ENCODE results near the gene THSD1. TPM values are rescaled to one million over a fixed set of nuclear protein-coding genes. Genes with fewer than 3 reads are reported as not detected.

The THSD1 gene
- total and polyA plus RNA-seq, 10 of the 15 experiments (the other 5 are each of a cell fraction or from before 2014, with no cell fraction given) = 0.03 to 0.20 (median 0.13) TPM; not detected in 2

GRCh38 chr13:52428295-52428694 lies 22.3 kb upstream of the THSD1 start:
- FAIRE-seq = no peak
- no peak for ATAC-seq
- H3K27me3 ChIP-seq (replicated peaks in 1 of 2; ENCODE audit: control insufficient read depth in 2 of 2, insufficient read depth in 2 of 2, low read length in 1 of 2) = no peaks in the 10 kb centered on the region
- POLR2A ChIA-PET = no interaction called here
- TF ChIP-seq YY1 (IDR thresholded peaks at IDR 0.05; ENCODE audit: low read depth, low read length) (no peak), ESRRA (IDR thresholded peaks at IDR 0.05; ENCODE audit: low read length) (no peak), ZNF384 (IDR thresholded peaks at IDR 0.05; ENCODE audit: borderline replicate concordance, low read depth, low read length) (no peak), PKNOX1 (IDR thresholded peaks at IDR 0.05) (no peak), RFX5 (IDR thresholded peaks at IDR 0.05; ENCODE audit: low read depth, low read length) (no peak), EED (IDR thresholded peaks at IDR 0.05; ENCODE audit: low read depth) (no peak), FOXM1 (IDR thresholded peaks at IDR 0.05; ENCODE audit: low read depth, low read length) (no peak), MEF2A (IDR thresholded peaks at IDR 0.05; ENCODE audit: insufficient read depth, low read depth, low read length) (no peak), ZNF687 (IDR thresholded peaks at IDR 0.05) (no peak), ZBTB11 (CRISPR knock-in tag; IDR thresholded peaks at IDR 0.05) (no peak), NFYA (IDR thresholded peaks at IDR 0.05; ENCODE audit: borderline replicate concordance, low read depth, low read length) (no peak), HCFC1 (IDR thresholded peaks at IDR 0.05; ENCODE audit: low read length) (no peak), ZSCAN29 (IDR thresholded peaks at IDR 0.05) (no peak), RUNX3 (IDR thresholded peaks at IDR 0.05; ENCODE audit: low read length) (no peak), HDGF (IDR thresholded peaks at IDR 0.05) (no peak), MAX (IDR thresholded peaks at IDR 0.05; ENCODE audit: low read depth, low read length) (no peak), POU2F2 (IDR thresholded peaks at IDR 0.05; ENCODE audit: borderline replicate concordance, low read depth, low read length) (no peak)
- no peaks in the 10 kb centered on the region for H4K20me1 ChIP-seq (ENCODE audit: control insufficient read depth, insufficient read depth)
- WGBS (ENCODE audit: insufficient coverage, insufficient replicate concordance, low lambda C conversion rate, missing lambda C conversion rate) = 100% methylated on average over 2 of the region's 2 CpGs
- CTCF ChIA-PET = interaction anchor here (0.5 to 1.2 kb wide), 4 partner anchors 12 to 28 kb away, joined by 3 to 5 read pairs (median 3); partner anchors contain the start of gene VPS36
- no TSS peak for BruUV-seq (replicated peaks)
- H3K9ac ChIP-seq (ENCODE audit: control insufficient read depth, insufficient read depth, low read length) = no peak overlapping the region
- no peak overlapping the region for H3K27ac ChIP-seq (ENCODE audit: control insufficient read depth, insufficient read depth)
- DNase-seq (ENCODE audit: low read depth, low spot score) = no peak
- intact Hi-C loops (cut with micrococcal nuclease; ENCODE audit: unreplicated experiment) (no loop called here), in situ Hi-C loops (cut with MboI) (no loop called here)
- no peaks in the 10 kb centered on the region for H3K9me3 ChIP-seq (replicated peaks; ENCODE audit: control insufficient read depth, insufficient read depth, low read length)
- H2AFZ ChIP-seq (ENCODE audit: control insufficient read depth, low read depth, low read length) = no peak overlapping the region
- SMC1A ChIA-PET (ENCODE audit: uncharacterized antibody, unreplicated experiment) = interaction anchor here (1.5 kb wide), 1 partner anchor 25 kb away, joined by 4 read pairs; no protein-coding TSS in a partner anchor
- no peak overlapping the region for H3K4me2 ChIP-seq (ENCODE audit: control insufficient read depth, insufficient read depth)
- H3K4me1 ChIP-seq (ENCODE audit: control insufficient read depth, insufficient read depth, low read length) = no peaks in the 10 kb centered on the region
- peaks cover 0 to 12% of the 10 kb centered on the region in 2 experiments; a peak in 3 of 4 replicates for H3K36me3 ChIP-seq (ENCODE audit: control insufficient read depth in 2 of 2, insufficient read depth in 2 of 2, low read length in 1 of 2)
- H3K79me2 ChIP-seq (ENCODE audit: control insufficient read depth, insufficient read depth, low read length) = no peaks in the 10 kb centered on the region
- RAD21 ChIA-PET (ENCODE audit: unreplicated experiment) = interaction anchor here (1.1 kb wide), 2 partner anchors 11 to 84 kb away, joined by 3 read pairs; no protein-coding TSS in a partner anchor
- no peak overlapping the region for H3K4me3 ChIP-seq
